ENCODE measurements around the gene POLR2H. TPM values are rescaled to one million over a fixed set of nuclear protein-coding genes. Genes with fewer than 3 reads are reported as not detected.

The POLR2H gene
- total RNA-seq, 4 donors from 2014 or later, result 47.9 to 69.9 (median 56.7) TPM

DNA sequence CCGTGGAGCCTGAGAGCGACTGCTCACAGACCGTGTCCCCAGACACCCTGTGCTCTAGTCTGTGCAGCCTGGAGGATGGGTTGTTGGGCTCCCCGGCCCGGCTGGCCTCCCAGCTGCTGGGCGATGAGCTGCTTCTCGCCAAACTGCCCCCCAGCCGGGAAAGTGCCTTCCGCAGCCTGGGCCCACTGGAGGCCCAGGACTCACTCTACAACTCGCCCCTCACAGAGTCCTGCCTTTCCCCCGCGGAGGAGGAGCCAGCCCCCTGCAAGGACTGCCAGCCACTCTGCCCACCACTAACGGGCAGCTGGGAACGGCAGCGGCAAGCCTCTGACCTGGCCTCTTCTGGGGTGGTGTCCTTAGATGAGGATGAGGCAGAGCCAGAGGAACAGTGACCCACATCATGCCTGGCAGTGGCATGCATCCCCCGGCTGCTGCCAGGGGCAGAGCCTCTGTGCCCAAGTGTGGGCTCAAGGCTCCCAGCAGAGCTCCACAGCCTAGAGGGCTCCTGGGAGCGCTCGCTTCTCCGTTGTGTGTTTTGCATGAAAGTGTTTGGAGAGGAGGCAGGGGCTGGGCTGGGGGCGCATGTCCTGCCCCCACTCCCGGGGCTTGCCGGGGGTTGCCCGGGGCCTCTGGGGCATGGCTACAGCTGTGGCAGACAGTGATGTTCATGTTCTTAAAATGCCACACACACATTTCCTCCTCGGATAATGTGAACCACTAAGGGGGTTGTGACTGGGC lies 16.8 kb upstream of the POLR2H start:
- TF ChIP-seq, protein P1, sequence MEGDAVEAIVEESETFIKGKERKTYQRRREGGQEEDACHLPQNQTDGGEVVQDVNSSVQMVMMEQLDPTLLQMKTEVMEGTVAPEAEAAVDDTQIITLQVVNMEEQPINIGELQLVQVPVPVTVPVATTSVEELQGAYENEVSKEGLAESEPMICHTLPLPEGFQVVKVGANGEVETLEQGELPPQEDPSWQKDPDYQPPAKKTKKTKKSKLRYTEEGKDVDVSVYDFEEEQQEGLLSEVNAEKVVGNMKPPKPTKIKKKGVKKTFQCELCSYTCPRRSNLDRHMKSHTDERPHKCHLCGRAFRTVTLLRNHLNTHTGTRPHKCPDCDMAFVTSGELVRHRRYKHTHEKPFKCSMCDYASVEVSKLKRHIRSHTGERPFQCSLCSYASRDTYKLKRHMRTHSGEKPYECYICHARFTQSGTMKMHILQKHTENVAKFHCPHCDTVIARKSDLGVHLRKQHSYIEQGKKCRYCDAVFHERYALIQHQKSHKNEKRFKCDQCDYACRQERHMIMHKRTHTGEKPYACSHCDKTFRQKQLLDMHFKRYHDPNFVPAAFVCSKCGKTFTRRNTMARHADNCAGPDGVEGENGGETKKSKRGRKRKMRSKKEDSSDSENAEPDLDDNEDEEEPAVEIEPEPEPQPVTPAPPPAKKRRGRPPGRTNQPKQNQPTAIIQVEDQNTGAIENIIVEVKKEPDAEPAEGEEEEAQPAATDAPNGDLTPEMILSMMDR (IDR thresholded peaks at IDR 0.05; ENCODE audit: low read depth), result no peak

DNA sequence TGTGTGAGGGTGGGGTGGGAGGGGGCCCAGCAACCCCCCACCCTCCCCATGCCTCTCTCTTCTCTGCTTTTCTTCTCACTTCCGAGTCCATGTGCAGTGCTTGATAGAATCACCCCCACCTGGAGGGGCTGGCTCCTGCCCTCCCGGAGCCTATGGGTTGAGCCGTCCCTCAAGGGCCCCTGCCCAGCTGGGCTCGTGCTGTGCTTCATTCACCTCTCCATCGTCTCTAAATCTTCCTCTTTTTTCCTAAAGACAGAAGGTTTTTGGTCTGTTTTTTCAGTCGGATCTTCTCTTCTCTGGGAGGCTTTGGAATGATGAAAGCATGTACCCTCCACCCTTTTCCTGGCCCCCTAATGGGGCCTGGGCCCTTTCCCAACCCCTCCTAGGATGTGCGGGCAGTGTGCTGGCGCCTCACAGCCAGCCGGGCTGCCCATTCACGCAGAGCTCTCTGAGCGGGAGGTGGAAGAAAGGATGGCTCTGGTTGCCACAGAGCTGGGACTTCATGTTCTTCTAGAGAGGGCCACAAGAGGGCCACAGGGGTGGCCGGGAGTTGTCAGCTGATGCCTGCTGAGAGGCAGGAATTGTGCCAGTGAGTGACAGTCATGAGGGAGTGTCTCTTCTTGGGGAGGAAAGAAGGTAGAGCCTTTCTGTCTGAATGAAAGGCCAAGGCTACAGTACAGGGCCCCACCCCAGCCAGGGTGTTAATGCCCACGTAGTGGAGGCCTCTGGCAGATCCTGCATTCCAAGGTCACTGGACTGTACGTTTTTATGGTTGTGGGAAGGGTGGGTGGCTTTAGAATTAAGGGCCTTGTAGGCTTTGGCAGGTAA lies 16.0 kb upstream of the POLR2H start:
- TF ChIP-seq, protein P1 (IDR thresholded peaks at IDR 0.05; ENCODE audit: low read depth), result no peak

DNA sequence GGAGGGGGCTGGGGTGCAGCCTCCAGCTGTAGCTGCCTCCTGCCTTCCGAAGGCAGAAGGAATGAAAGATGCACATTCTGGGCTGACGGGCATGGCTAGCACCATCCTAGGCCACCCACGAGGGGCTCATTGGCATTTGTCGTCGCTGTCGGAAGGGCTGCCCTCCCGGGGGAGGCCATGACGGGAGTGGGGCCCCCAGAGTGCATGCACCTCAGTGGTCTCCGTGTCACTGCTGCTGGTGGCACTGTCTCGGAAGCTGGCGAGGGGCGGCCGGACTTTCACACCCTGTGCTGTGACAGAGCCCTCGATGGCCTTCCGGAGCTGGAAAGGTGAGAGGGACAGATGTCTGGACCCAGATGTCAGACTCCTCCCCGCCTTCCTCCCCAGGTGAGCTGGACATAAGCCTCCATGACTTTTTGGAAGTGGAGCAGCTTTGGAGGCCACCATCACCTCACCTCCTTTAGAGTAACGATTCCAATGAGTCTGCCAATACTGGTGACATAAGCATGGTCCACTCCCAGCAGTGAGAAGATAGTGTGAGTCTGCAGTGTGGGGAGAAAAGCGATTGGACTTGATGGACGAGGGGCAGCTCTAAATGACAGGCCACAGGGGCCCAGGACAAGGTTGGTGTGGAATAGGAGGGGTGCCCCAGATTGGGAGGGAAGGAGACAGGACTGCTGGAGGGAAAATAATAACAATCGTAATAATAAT lies 14.9 kb upstream of the POLR2H start:
- TF ChIP-seq, protein P1 (IDR thresholded peaks at IDR 0.05; ENCODE audit: low read depth), result no peak

DNA sequence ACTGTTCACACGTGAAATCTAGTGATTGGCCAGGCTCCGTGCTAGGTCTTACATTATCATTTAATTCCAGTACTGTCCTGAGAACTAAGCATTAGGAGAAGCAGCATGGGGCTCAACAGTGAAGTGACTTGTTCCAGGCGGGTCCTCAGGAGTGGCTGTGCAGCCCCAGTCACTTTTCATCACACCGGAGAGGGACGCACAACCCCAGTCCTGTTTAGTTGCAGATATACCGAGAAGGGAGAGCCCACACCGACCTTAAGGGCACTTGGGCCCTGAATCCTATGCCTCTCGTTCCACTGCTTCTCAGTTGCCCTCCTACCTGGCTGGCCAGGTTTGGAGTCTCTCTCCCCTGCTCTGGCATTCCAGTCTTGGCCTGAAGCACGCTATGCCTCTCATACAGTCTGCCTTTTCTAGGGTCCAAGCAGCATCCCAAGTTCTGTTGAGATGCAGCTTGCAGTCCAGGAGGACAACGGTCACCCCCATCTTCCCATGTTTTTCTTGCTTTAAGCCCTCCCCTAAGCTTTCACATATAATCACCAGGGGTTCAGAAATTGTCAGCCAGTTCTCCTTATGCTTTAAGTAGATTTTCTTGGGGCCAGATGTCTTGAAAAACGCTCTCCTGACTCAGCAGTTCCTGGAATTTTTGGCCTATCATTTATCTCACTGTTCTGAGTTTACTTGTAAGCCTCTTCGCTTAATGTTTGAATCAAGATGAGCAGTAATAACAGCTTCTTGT lies 14.0 kb upstream of the POLR2H start:
- TF ChIP-seq, protein P1 (IDR thresholded peaks at IDR 0.05; ENCODE audit: low read depth), result no peak

DNA sequence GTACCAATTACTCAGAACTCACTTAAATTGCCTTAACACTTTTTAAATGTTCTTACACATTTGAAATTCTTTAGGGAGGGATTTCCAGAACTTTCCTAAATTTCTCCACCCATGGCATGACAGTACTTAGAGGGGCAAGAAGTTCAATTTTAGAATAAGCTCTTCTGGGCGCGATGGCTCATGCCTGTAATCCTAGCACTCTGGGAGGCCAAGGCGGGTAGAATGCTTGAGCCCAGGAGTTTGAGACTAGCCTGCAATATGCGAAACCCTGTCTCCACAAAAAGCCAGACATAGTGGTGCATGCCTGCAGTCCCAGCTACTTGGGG lies 13.5 kb upstream of the POLR2H start:
- TF ChIP-seq, protein P1 (IDR thresholded peaks at IDR 0.05; ENCODE audit: low read depth), result no peak

DNA sequence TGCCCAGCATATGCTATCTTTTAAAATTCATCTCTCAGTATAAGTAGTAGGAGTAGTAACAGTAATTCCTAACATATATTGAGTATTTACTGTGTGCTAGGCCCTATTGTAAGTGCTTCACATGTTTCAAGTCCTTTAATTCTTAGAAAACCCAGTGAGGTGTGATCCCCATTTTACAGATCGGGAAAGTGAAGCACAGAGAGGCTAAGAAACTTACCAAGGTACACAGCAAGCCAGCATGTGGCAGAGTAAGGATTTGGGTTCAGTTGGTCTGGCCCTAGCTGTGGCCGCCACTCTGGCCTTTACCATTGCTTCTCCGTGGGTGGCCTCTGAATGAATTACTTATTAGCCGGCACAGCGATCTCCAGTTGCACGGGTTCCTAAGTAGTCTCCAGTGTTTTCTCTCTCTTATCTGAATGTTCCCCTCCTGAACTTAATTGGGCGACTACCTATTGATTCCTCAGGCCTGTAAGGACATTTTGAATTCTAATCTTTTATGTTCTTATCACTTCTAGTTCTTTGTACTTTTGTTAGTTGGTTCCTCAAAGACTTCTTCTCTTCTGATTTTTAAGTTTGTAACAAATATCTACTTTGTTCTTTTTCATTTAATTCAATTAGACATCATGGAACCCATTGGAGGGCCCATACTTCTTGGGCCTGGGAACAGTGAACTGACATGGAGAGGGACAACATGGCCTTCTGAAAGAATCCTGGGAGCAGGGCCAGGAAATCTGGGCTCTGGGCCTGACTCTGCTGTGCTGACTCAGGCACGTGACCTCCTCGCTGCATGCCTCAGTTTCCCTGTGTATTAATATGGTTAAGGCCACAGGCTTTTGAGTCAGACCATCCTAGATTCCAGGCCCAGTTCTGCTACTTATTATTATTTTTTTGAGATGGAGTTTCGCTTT lies 11.7 kb upstream of the POLR2H start:
- TF ChIP-seq, protein P1 (IDR thresholded peaks at IDR 0.05; ENCODE audit: low read depth), result no peak

All from subcutaneous adipose tissue (tissue), 4 donors.